ACC112 (cell line): Measurements from ENCODE around the gene ANP32E.
"Not testable (repeated sequence)": the region's sequence is repeated elsewhere in the genome, so short reads cannot be mapped to it uniquely, and the experiment has no call there.

Source experiments
- H2AFZ ChIP-seq: fragments of 200-600 bp; sonication (generic); one replicate; pipeline ENCODE4 v1.6.0; 2017; ENCODE audit warnings: antibody characterized with exemption, low read length; ENCODE audit not compliant: unreplicated experiment
- H3K27ac ChIP-seq: fragments of 200-600 bp; sonication (generic); 2 replicates; pipeline ENCODE4 v1.5.1; 2014; ENCODE audit warnings: low read depth, mild to moderate bottlenecking, antibody characterized with exemption, low read length, moderate library complexity
- H3K27me3 ChIP-seq: fragments of 200-600 bp; sonication (generic); 2 replicates; pipeline ENCODE4 v1.6.1; 2014; ENCODE audit warnings: mild to moderate bottlenecking, antibody characterized with exemption, low read length, moderate library complexity, mixed read lengths; ENCODE audit not compliant: insufficient read depth
- H3K36me3 ChIP-seq: fragments of 200-600 bp; sonication (generic); 2 replicates; pipeline ENCODE4 v1.6.1; 2016; ENCODE audit warnings: mild to moderate bottlenecking, antibody characterized with exemption, low read length, moderate library complexity, mixed read lengths; ENCODE audit not compliant: insufficient read depth
- H3K4me1 ChIP-seq: fragments of 200-600 bp; sonication (generic); one replicate; pipeline ENCODE4 v1.6.1; 2016; ENCODE audit warnings: low read length, mixed read lengths; ENCODE audit not compliant: insufficient read depth, unreplicated experiment, control insufficient read depth
- H3K4me3 ChIP-seq: fragments of 200-600 bp; sonication (generic); 2 replicates; pipeline ENCODE4 v1.5.1; 2014; ENCODE audit warnings: mild to moderate bottlenecking, low read depth, low read length
- H3K79me2 ChIP-seq: fragments of 200-600 bp; sonication (generic); one replicate; pipeline ENCODE4 v1.6.0; 2016; ENCODE audit warnings: low read length; ENCODE audit not compliant: control insufficient read depth, unreplicated experiment, insufficient read depth

Gene ANP32E

GRCh38 chr1:150256554-150257341, 20.8 kb upstream of the ANP32E start:
- H3K27me3 ChIP-seq: peaks cover 7% of the 10 kb centered on the region; the same call in 1 of the 2 replicates
- H3K4me1 ChIP-seq: peaks cover 8% of the 10 kb centered on the region
- H3K79me2 ChIP-seq: no peaks in the 10 kb centered on the region
- no peak overlapping the region for H3K27ac ChIP-seq
- H3K36me3 ChIP-seq: no peaks in the 10 kb centered on the region
- H2AFZ ChIP-seq: peak overlapping the region; percentile 17
- H3K4me3 ChIP-seq: peak overlapping the region; percentile 8; the same call in 1 of the 2 replicates

- no peaks in the 10 kb centered on the region for H3K79me2 ChIP-seq
- H3K4me1 ChIP-seq: peaks cover 8% of the 10 kb centered on the region
- H3K27ac ChIP-seq: no peak overlapping the region
- peak overlapping the region; percentile 17 for H2AFZ ChIP-seq
- H3K4me3 ChIP-seq: peak overlapping the region; percentile 8; the same call in 1 of the 2 replicates
- H3K36me3 ChIP-seq: no peaks in the 10 kb centered on the region
- H3K27me3 ChIP-seq: peaks cover 7% of the 10 kb centered on the region; the same call in 1 of the 2 replicates
These were observed 20.3 kb upstream of the ANP32E start for GRCh38 chr1:150256198-150256553.

- no peaks in the 10 kb centered on the region for H3K36me3 ChIP-seq
- H3K27me3 ChIP-seq: no peaks in the 10 kb centered on the region
- no peak overlapping the region for H2AFZ ChIP-seq
- H3K4me1 ChIP-seq: no peaks in the 10 kb centered on the region
- no peak overlapping the region for H3K27ac ChIP-seq
- no peaks in the 10 kb centered on the region for H3K79me2 ChIP-seq
- H3K4me3 ChIP-seq: no peak overlapping the region
These were observed 14.0 kb upstream of the ANP32E start for GRCh38 chr1:150249936-150250335.

- Histone ChIP-seq H3K79me2 (no peaks in the 10 kb centered on the region), H3K36me3 (no peaks in the 10 kb centered on the region), H3K4me1 (no peaks in the 10 kb centered on the region), H3K27ac (no peak overlapping the region), H3K4me3 (no peak overlapping the region), H2AFZ (no peak overlapping the region), H3K27me3 (no peaks in the 10 kb centered on the region)
These were observed 7.1 kb upstream of the ANP32E start for GRCh38 chr1:150243003-150243402.

GRCh38 chr1:150237746-150238145, 1.8 kb upstream of the ANP32E start:
- no peak overlapping the region for H2AFZ ChIP-seq
- no peaks in the 10 kb centered on the region for H3K27me3 ChIP-seq
- peaks cover 8% of the 10 kb centered on the region for H3K4me1 ChIP-seq
- H3K79me2 ChIP-seq: peaks cover 32% of the 10 kb centered on the region
- H3K27ac ChIP-seq: no peak overlapping the region
- H3K36me3 ChIP-seq: no peaks in the 10 kb centered on the region
- no peak overlapping the region for H3K4me3 ChIP-seq

GRCh38 chr1:150237176-150237575, 1.3 kb upstream of the ANP32E start:
- not testable (repeated sequence) for H3K4me1 ChIP-seq, H3K27me3 ChIP-seq, H3K36me3 ChIP-seq
- H3K79me2 ChIP-seq: peaks cover 34% of the 10 kb centered on the region
- H3K27ac ChIP-seq: peak overlapping the region; percentile 76; the same call in 1 of the 2 replicates
- H2AFZ ChIP-seq: peak overlapping the region; percentile 57
- peak overlapping the region; percentile 93; the same call in 1 of the 2 replicates for H3K4me3 ChIP-seq

- Histone ChIP-seq H3K36me3 (no peaks in the 10 kb centered on the region), H3K27me3 (no peaks in the 10 kb centered on the region), H3K4me3 (peak overlapping the region; percentile 93), H3K4me1 (peaks cover 8% of the 10 kb centered on the region), H3K79me2 (peaks cover 37% of the 10 kb centered on the region), H2AFZ (peak overlapping the region; percentile 57), H3K27ac (peak overlapping the region; percentile 76)
These were observed 745 bp upstream of the ANP32E start for GRCh38 chr1:150236614-150237100.

- peak overlapping the region; percentile 93 for H3K4me3 ChIP-seq
- H3K27me3 ChIP-seq: no peaks in the 10 kb centered on the region
- H2AFZ ChIP-seq: peak overlapping the region; percentile 82
- H3K79me2 ChIP-seq: peaks cover 45% of the 10 kb centered on the region
- peak overlapping the region; percentile 86 for H3K27ac ChIP-seq
- H3K4me1 ChIP-seq: peaks cover 8% of the 10 kb centered on the region
- no peaks in the 10 kb centered on the region for H3K36me3 ChIP-seq
These were observed 539 bp downstream of the ANP32E start for GRCh38 chr1:150235294-150235851.

- Histone ChIP-seq H3K27me3 (no peaks in the 10 kb centered on the region), H3K79me2 (peaks cover 45% of the 10 kb centered on the region), H3K4me3 (peak overlapping the region; percentile 93), H3K36me3 (0 out of 2 replicates have a peak, but pooled peaks cover 4% of the 10 kb centered on the region), H3K27ac (peak overlapping the region; percentile 86), H3K4me1 (peaks cover 8% of the 10 kb centered on the region), H2AFZ (peak overlapping the region; percentile 82)
These were observed 1.2 kb downstream of the ANP32E start for GRCh38 chr1:150234566-150235293.

GRCh38 chr1:150234309-150234565, 1.7 kb downstream of the ANP32E start:
- H3K36me3 ChIP-seq: 0 out of 2 replicates have a peak, but pooled peaks cover 4% of the 10 kb centered on the region
- H2AFZ ChIP-seq: peak overlapping the region; percentile 82
- no peaks in the 10 kb centered on the region for H3K27me3 ChIP-seq
- peaks cover 8% of the 10 kb centered on the region for H3K4me1 ChIP-seq
- peak overlapping the region; percentile 93 for H3K4me3 ChIP-seq
- H3K79me2 ChIP-seq: peaks cover 45% of the 10 kb centered on the region
- peak overlapping the region; percentile 86 for H3K27ac ChIP-seq
